Medulla oblongata (tissue), 1 donor: Measurements from ENCODE around the gene TRIP13.

Source experiments
- DNase-seq: peaks from one replicate; pipeline ENCODE4 v3.0.0-alpha.2; 2015; ENCODE audit errors: extremely low spot score

Gene TRIP13

DNA sequence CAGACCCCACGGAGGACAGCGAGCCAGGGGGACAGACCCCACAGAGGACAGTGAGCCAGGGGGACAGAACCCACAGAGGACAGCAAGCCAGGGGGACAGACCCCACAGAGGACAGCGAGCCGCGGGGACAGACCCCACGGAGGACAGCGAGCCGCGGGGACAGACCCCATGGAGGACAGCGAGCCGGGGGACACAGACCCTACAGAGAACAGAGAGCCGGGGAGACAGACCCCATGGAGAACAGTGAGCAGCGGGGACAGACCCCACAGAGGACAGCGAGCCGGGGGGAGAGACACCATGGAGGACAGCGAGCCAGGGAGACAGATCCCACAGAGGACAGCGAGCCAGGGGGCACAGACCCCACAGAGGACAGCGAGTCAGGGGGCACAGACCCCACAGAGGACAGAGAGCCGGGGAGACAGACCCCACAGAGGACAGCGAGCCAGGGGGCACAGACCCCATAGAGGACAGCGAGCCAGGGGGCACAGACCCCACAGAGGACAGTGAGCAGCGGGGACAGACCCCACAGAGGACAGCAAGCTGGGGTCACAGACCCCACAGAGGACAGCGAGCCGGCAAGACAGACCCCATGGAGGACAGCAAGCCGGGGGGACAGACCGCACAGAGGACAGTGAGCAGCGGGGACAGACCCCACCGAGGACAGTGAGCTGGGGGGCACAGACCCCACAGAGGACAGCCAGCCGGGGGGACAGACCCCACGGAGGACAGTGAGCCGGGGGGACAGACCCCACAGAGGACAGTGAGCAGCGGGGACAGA, 37.5 kb upstream of the TRIP13 start:
- DNase-seq, result no peak

DNA sequence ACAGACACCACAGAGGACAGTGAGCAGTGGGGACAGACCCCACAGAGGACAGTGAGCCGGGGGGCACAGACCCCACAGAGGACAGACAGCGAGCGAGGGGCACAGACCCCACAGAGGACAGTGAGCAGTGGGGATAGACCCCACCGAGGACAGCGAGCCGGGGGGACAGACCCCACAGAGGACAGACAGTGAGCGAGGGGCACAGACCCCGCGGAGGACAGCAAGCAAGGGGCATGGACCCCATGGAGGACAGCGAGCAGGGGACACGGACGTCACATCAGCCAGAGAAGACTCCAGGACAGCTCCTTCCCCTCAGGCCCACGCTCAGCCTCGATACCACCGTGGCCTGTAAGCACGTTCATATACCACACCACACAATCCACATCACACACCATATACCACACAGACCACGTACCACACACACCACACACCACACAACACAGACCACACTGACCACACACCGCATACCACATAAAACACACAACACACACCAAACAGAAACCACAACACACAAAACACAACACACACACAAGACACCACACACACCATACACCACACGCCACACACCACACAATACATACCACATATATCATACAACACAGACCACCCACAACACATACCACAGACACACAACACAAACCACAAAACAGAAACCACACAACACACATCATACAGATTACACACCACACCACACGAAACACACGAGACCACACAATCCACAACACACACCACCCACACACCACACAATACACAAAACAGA, 36.7 kb upstream of the TRIP13 start:
- DNase-seq, result no peak

DNA sequence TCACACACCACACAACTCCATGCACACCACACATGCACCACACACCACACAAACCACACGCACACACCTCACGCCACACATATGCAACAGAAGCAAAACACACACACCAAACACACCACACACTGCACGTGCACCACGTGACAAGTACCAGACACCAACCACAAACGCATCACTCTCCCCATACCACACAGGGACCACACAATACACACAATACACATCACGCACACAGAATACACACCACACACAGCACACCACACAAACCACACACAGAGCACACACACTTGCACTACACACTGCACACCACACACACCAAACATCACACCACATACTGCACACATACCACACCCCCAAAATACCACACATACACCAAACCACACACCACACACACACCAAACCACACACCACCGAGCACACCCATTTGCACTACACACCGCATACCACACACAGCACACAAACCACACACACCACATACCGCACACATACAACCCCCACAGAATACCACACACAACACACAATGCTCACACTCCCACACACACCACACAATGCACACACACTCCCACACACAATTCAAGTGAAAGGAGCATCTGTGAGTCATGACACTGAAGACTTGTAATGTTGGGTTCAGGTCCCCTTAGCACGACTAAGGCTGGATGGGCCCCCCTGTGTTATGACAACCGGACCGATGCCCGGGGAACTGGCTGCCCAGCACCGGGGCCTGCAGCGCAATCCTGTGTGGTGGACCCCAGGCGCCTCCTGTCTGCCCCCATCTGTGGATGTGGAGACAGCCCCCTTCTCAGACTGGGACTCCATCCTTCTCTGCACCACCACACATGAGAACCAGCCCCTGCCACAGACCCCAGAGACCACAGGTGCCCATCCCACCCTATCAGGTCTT, 35.9 kb upstream of the TRIP13 start:
- no peak for DNase-seq

DNA sequence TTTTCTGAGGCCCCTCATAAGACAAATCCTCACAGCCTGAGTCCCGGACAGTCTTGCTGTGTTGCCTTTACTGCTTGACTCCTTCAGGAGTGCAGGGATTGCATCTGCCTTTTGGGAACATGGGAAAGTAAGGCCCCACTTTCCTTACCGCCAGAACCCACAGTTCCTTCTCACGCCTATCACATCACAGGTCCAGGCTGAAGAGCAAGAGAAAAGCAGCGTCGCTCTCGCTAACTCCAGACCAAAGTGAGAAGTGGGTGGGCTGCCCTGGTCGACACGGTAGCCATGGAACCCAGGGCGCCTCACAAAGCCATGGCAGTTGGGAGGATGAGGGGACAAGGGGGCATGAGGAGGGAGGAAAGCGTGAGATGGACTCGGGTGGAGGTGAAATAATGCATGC, 34.0 kb upstream of the TRIP13 start:
- no peak for DNase-seq

DNA sequence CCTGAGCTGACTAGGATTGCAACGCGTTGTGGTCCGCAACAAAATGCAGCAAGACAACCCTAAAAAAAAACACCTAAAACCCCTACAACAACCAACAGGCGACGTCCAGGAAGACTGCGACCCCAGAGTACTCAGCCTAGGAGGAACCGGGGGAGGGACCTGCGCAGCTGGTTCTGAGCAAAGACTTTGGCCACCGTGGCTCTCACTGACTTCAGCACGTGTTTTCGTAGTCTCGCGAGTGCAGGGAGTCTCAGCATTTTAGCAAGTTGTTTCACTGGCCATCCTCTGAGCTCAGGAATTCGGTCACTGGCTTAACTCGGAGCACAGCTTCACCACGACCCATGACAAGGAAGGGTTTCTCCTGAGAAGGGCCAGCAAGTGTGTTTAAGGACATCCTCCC, 33.3 kb upstream of the TRIP13 start:
- DNase-seq, result no peak

DNA sequence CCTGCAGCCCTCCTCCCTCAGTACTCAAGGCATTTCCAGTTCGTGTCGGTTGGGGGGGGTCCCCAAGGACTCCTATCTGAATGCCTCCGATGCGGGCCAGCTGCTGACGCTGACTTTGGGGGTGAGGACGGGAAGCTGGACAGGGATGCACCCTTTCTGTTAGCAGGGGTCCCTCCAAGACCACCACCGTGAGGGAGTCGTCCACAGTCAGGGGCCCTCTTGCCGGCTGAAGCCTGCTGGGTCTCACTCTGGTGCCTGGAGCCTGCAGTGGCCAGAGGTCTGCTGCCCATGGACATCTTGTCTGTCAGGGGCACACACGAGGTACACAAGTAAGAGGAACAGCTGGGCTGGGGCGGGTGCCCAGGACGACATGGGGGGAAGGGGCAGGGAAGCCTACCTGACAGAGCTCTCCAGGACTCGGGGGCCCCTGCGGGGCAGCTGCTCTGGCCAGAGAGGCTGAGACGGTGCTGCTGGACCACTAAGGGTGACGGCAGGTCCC, 32.8 kb upstream of the TRIP13 start:
- DNase-seq, result no peak

DNA sequence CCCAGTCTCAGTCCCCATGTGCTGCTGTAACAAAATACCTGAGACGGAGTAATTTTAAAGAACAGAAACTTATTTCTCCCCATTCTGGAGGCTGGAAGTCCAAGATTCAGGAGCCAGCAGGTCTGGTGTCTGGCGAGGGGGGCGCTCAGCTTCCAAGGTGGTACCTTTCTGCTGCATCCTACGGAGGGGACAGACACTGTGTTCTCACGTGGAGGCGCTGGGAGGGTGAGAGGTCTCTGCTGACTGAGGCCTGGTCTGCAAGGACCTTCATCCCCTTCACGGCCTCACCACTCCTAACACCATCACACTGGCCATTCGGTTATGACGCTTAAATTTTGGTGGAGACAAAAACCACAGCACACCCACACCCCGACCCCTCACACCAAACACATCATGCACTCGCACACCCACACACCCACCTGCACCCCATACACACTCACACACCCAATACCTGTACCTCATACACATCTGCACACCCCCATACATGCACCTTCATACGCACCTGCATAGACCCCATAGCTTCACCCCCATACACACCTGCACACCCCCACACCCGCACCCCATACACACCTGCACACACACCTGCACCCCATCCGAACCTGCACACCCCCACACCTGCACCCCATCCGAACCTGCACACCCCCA, 32.1 kb upstream of the TRIP13 start:
- DNase-seq, result no peak

DNA sequence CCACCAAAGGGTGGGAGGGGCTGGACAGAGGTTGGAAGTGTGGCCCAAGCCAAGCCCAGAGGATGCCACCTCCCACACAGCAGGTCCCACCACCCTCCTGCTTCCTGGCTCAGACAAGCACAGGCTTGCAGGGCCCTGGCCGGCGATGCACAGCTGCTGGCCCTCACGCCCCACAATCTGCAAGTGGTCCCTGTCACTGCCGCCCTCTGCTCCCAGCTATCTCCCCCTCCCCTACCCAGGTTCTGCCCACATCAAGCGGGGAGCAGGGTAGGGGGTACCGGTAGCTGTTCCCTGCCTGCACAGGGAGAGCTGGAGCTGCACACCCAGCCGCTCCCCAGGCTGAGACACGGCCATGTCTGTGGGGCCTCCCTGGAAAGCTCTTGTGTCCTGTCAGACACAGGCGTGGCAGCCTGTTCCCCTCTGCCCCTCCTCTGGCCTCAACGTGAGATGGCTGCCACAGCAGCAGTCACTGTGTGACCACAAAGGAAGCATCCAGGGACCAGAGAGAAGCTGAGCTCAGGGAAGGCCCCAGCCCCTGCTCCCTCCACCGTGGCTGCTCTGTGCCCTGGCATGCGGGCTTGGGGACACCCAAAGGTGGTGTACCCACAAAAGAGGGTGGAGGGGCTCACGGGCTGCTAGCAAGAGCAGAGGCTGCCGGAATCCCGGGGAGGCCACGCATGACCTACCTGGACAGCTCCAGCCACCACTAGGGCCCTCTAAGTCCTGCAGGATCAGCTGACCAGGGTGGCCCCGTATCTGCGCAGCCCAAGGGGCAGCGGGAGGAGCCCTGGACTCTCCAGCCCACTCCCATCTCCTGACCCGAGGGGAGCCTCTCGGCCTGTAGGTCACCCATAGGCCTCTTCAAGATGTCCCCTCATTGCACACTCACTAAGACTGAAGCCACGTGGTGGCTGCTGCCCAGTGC, 31.0 kb upstream of the TRIP13 start:
- DNase-seq, result no peak

DNA sequence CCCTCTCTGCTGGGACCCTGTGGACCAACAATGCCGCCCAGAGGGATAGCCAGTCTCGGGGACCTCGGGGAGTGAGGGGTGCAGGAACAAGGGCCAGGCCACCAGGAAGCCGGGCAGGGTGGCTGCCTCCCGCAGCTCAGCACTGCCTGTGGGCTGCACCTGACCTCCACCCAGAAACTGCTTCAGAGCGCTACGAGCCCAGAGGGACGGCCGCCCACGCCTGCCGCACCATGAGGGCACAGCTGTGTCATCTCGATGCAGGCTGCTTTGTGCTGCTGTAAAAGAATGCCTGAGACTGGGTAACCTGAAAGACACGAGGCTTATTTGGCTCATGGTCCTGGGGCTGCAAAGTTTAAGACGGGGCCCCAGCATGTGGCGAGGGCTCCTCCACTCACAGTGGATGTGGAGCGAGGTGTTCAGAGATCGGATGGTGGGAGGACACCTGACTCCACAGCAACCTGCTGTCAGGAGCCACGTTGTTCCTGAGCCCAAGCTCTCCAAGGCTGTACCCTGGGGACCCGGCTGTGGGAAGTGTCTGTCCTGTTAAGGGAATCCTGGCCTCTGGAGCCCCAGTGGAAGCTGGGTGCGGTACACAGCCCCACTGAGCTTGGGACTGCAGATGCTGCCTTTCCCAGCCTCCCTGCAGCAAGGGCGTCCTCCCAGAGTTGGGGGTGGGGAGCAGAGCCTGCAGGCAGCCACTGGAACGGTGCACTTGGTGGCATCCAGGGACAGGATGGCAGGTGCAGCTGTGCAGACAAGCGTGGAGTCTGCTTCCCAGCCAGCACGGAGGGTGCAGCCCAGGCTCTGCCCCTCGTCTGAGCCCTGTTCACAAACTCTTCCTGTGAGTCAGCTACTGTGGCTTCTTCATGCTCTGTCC, 30.1 kb upstream of the TRIP13 start:
- no peak for DNase-seq

DNA sequence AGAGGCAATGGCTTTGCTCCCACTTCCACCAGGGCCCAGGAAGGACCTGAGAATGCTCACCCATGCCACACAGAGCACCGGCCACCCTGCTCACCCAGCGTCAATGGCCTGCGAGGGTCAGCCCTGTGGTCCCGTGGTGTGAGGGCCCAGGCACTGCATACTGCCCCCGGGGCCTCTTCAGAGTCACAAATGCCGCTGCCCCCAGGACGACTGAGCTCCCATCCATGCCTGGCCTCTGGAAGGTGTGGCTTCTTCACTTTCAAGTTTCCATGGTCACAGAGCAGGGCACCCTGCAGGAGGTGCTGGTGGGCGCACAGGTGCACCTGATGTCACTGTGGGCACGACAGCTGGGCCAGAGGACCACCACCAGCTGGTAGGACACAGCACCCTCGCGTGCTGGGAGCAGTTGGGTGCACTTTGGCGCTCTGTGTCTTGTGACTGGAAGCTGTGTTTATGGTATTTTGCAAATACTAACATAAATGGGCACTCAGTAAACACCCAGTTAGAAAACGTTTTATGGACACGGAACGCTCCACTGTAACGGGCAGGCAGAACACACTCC, 29.4 kb upstream of the TRIP13 start:
- DNase-seq, result no peak

DNA sequence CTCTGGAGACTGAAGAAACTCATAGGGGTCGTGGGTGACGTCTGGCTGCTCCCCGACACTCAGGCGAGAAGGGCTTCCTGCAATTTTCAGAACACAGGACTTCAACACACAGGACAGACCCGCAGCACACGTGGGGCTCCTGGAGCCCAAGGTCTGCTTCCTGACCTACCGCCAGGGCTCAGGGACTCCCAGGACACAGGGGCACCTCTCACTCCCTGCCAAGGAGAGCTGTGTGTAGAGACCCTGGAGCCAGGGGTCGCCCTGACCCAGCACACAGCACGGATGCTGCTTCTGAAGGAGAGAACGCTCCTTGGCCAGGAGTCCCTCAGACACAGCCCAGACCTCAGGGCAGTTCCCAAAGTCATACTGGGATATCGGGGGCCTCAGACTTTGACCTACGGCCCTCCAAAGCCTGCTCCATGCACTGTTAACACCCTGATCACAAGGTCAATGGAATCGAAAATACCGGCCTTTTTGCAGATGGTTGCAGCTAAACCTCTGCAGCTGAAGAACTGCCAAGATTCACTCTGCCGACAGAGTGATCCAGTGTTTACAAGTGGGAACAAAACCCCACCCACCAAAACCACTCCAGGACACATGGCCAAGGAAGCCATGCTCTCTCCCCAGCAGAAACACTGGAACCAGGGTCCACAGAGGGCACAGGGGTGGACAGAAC, 28.1 kb upstream of the TRIP13 start:
- DNase-seq, result no peak

DNA sequence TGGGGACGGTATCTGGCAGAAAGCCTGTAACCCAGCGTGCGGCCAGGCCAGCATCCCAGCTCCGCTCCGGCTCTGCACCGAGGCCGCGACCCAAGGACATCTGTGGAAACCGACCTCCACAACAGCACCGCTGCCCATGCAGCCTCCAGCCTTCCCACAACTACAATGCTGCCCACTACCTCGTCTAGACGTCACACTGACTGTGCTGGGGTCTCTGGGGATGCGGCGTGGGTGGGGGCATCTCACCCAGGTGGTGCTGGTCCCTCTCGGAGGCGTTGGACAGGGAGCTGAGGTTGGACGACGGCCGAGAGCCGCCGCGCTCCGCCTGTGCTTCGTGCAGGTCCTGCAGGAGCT, 27.5 kb upstream of the TRIP13 start:
- no peak for DNase-seq

DNA sequence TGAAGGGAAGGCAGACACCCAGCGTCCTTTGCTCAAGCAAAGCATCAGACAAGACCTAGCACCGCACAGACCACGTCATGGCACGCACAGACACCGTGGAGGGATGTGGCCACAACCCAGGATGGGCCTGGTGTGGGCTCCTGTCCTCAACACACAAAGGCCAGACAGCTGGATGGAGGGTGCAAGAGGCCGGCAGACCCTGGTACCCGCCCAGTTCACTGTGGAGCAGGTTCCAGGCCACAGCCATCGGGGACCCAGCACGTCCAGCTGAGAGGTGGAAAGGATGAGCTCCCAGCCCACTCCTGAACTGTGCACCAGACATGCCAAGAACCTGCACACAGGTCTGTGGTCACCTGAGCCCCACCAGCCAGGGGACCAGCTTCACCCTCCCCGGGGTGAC, 26.9 kb upstream of the TRIP13 start:
- DNase-seq, result no peak

DNA sequence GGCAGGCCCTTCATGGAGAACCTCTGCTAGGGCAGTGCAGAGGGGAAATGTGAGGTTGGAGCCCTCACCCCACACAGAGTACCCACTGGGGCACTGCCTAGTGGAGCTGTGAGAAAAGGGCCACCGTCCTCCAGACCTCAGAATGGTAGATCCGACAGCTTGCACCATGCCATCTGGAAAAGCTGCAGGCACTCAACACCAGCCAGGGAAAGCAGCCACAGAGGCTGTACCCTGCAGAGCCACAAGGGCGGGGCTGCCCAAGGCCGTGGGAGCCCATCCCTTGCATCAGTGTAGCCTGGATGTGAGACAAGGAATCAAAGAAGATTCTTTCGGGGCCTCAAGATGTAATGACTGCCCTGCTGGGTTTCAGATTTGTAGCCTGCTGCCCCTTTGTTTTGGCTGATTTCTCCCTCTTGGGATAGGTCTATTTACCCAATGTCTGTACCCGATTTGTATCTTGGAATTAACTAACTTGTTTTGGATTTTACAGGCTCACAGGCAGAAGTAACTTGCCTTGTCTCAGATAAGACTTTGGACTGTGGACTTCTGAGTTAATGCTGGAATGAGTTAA, 25.3 kb upstream of the TRIP13 start:
- DNase-seq, result no peak

DNA sequence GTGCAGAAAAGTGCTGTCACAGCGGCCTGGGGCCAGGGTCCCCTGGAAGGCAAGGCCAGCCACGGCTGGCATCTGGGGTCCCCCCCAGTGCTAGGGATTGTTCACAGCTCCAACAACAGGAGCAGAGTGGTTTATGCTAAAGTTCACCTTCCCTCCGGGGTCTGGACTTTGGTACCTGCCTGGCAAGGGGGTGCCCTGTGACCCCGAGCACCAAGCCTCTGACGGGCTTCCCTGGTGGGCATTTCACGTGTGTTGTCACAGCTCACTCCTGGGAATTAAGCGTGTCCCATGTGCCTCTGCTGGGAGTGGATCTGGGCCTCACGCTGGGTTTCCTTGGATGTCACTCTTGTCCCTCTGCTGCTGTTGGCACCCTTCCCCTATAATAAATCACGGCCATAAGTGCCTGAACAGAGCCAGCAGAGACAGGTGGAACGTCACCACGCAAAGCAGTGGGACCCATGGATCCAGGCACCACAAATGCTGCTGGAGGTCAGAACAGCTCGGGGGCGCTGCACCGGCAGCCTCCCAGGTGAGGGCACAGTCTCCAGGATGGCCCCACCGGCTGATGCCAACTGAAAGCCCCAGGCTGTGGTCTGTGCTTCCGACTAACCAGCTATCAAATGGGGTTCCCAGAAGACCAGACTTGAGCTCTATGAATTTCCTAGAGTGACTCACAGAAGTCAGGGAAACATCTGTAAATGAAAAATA, 24.1 kb upstream of the TRIP13 start:
- no peak for DNase-seq

DNA sequence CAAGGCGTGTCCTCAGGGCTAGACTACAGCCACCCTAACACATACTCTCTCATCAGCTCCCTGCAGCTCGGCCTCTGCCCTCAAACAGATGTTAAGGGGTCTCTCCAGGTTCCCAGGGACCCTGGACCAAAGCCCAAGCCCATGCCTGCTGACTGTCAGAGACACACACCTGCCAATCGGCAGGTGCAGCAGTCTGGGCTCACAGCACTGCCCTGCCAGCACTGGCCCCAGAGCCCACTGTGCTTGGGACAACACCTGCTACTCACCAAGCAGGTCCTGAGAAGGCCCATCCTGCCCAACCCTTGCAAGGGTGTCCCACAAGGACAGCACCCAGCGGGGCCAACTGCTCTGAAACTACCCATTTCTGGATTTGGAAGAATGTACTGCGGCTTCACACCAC, 21.7 kb upstream of the TRIP13 start:
- DNase-seq, result no peak

DNA sequence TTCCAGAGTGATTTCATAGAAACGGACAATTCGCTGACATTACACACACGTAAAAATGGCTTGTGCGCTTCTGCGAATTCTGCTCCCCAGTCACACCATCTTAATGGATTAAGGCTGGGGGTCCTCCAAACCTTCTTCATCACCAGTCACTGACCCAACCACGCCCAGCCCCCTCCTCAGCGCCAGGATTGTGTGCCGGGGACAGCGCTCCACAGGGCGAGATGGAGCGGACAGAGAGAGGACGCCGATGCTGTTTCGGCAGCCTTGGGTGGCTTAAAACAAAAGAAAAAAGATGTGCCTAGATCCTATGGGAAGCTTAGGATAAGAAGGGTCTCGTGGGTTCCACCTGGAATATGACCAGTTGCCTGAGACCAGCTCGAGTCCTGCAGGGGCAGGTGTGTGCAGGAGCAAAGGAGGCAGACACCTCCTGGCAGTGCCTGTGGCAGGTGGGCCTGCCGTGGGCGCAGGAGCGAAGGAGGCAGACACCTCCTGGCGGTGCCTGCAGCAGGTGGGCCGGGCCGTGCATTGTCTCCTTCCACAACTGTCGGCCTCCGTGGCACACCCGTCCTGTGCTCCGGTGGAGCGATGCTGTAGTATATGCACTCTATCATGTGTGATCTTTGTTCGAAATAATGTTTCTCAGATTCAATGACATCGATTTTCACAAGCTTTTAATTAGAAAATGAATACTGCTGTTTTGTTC, 20.9 kb upstream of the TRIP13 start:
- no peak for DNase-seq
